Measurements from ENCODE around the gene ALDH1A1. TPM values are rescaled to one million over a fixed set of nuclear protein-coding genes. Genes with fewer than 3 reads are reported as not detected.

ALDH1A1 gene
- polyA plus RNA-seq, 1 donor (not counting 4 experiments of a cell fraction or from before 2014, with no cell fraction given): 0.08 TPM

DNA sequence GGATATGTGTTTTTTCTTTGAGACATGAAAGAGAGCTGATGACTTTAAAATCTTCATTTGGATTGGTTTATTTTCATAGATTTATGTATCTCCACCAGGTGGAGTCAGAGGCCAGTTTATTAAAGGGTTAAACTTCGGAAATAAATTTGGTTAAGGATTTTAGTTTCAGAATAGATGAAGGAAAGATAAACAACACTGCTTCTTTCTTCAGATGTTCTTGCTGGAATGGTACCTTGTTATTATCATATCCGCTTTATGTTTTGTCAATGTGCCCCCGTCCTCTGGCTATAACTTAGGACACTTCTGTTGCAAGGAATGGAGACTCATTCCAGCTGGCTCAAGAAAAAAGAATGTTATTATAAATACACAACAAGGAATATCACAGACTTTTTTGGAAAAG, 81.2 kb downstream of the ALDH1A1 start:
- Histone ChIP-seq H2AFZ (ENCODE audit: control insufficient read depth, low read length) (no peak overlapping the region), H3K4me3 (ENCODE audit: control insufficient read depth in 2 of 3, extremely low read depth in 1 of 3, insufficient read depth in 2 of 3, low read depth in 1 of 3, low read length in 3 of 3) (no peak overlapping the region), H3K27ac (ENCODE audit: control insufficient read depth, insufficient read depth, low read length) (no peak overlapping the region), H3K9me1 (ENCODE audit: control insufficient read depth, extremely low read depth, insufficient read depth, low read length) (no peaks in the 10 kb centered on the region), H3K9ac (ENCODE audit: control insufficient read depth, extremely low read depth, insufficient read depth, low read length) (no peak overlapping the region), H3K4me2 (ENCODE audit: control insufficient read depth, extremely low read depth, insufficient read depth, low read depth, low read length) (no peak overlapping the region), H3K9me3 (ENCODE audit: control insufficient read depth, low read depth, low read length) (no peaks in the 10 kb centered on the region), H3K36me3 (ENCODE audit: control insufficient read depth in 2 of 2, extremely low read depth in 1 of 2, insufficient read depth in 2 of 2, low read length in 2 of 2) (no peaks in the 10 kb centered on the region), H4K20me1 (ENCODE audit: control insufficient read depth, extremely low read depth, insufficient read depth, low read length) (no peaks in the 10 kb centered on the region), H3K4me1 (ENCODE audit: control insufficient read depth, extremely low read depth, insufficient read depth, low read length) (no peaks in the 10 kb centered on the region), H3K27me3 (ENCODE audit: control insufficient read depth, extremely low read depth, insufficient read depth, low read length) (no peaks in the 10 kb centered on the region), H3K79me2 (ENCODE audit: control insufficient read depth, insufficient read depth, low read length) (no peaks in the 10 kb centered on the region)
- TF ChIP-seq EZH2 (IDR thresholded peaks at IDR 0.05; ENCODE audit: low read length): no peak
- TF ChIP-seq, protein P1, sequence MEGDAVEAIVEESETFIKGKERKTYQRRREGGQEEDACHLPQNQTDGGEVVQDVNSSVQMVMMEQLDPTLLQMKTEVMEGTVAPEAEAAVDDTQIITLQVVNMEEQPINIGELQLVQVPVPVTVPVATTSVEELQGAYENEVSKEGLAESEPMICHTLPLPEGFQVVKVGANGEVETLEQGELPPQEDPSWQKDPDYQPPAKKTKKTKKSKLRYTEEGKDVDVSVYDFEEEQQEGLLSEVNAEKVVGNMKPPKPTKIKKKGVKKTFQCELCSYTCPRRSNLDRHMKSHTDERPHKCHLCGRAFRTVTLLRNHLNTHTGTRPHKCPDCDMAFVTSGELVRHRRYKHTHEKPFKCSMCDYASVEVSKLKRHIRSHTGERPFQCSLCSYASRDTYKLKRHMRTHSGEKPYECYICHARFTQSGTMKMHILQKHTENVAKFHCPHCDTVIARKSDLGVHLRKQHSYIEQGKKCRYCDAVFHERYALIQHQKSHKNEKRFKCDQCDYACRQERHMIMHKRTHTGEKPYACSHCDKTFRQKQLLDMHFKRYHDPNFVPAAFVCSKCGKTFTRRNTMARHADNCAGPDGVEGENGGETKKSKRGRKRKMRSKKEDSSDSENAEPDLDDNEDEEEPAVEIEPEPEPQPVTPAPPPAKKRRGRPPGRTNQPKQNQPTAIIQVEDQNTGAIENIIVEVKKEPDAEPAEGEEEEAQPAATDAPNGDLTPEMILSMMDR (optimal IDR thresholded peaks at IDR 0.05 in 1 of 3, IDR thresholded peaks at IDR 0.05 in 1 of 3, conservative IDR thresholded peaks at IDR 0.05 in 1 of 3; ENCODE audit: extremely low read depth in 1 of 3, insufficient read depth in 2 of 3, low read length in 3 of 3): peak in 2 of 3 experiments; percentile 19 to 21
- DNase-seq (ENCODE audit: low read depth, low spot score) (no peak), FAIRE-seq (no peak)
- dilution Hi-C loops (cut with MboI; ENCODE audit: extremely low pct_ligation_motif_present, low sequenced_read_pairs): no loop called here

DNA sequence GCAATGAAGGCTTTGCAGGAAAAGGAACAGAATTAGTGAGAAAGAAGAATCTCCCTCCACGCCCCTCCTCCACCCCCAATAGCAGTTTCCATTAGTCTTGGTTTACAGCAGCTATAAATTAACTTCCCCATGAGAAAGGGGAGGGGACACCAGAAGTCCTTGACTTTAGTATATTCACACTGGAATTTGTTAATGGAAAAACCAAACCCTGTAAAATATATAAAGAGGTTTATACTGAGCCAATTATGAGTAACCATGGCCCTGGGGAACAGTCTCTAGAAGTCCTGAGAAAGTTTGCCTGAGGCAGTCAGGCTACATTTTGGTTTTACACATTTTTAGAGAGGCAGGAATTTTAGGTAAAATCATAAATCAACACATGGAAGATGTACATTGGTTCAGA, 88.5 kb downstream of the ALDH1A1 start:
- no peak overlapping the region for H3K9ac ChIP-seq (ENCODE audit: control insufficient read depth, extremely low read depth, insufficient read depth, low read length)
- H3K27me3 ChIP-seq (ENCODE audit: control insufficient read depth, extremely low read depth, insufficient read depth, low read length): no peaks in the 10 kb centered on the region
- H3K36me3 ChIP-seq (ENCODE audit: control insufficient read depth in 2 of 2, extremely low read depth in 1 of 2, insufficient read depth in 2 of 2, low read length in 2 of 2): no peaks in the 10 kb centered on the region
- TF ChIP-seq, protein P1 (optimal IDR thresholded peaks at IDR 0.05 in 1 of 3, IDR thresholded peaks at IDR 0.05 in 1 of 3, conservative IDR thresholded peaks at IDR 0.05 in 1 of 3; ENCODE audit: extremely low read depth in 1 of 3, insufficient read depth in 2 of 3, low read length in 3 of 3): no peak
- TF ChIP-seq EZH2 (IDR thresholded peaks at IDR 0.05; ENCODE audit: low read length): no peak
- H3K4me3 ChIP-seq (ENCODE audit: control insufficient read depth in 2 of 3, extremely low read depth in 1 of 3, insufficient read depth in 2 of 3, low read depth in 1 of 3, low read length in 3 of 3): no peak overlapping the region
- FAIRE-seq: no peak
- H3K9me1 ChIP-seq (ENCODE audit: control insufficient read depth, extremely low read depth, insufficient read depth, low read length): no peaks in the 10 kb centered on the region
- dilution Hi-C loops (cut with MboI; ENCODE audit: extremely low pct_ligation_motif_present, low sequenced_read_pairs): no loop called here
- H3K9me3 ChIP-seq (ENCODE audit: control insufficient read depth, low read depth, low read length): no peaks in the 10 kb centered on the region
- no peak for DNase-seq (ENCODE audit: low read depth, low spot score)
- no peaks in the 10 kb centered on the region for H4K20me1 ChIP-seq (ENCODE audit: control insufficient read depth, extremely low read depth, insufficient read depth, low read length)
- H3K4me1 ChIP-seq (ENCODE audit: control insufficient read depth, extremely low read depth, insufficient read depth, low read length): no peaks in the 10 kb centered on the region
- no peak overlapping the region for H2AFZ ChIP-seq (ENCODE audit: control insufficient read depth, low read length)
- H3K79me2 ChIP-seq (ENCODE audit: control insufficient read depth, insufficient read depth, low read length): no peaks in the 10 kb centered on the region
- no peak overlapping the region for H3K27ac ChIP-seq (ENCODE audit: control insufficient read depth, insufficient read depth, low read length)
- H3K4me2 ChIP-seq (ENCODE audit: control insufficient read depth, extremely low read depth, insufficient read depth, low read depth, low read length): no peak overlapping the region
